ENCODE measurements around the gene STXBP5. TPM values are rescaled to one million over a fixed set of nuclear protein-coding genes. Genes with fewer than 3 reads are reported as not detected.
"Not testable (repeated sequence)": the region's sequence is repeated elsewhere in the genome, so short reads cannot be mapped to it uniquely, and the experiment has no call there.

STXBP5 gene
- total and polyA plus RNA-seq, 2 donors (not counting 1 experiment from before 2014, with no cell fraction given), result 4.6 to 24.1 TPM

- DNase-seq (no peak), ATAC-seq (ENCODE audit: low read depth) (no peak)
- intact Hi-C loops (cut with micrococcal nuclease), result no loop called here
- Histone ChIP-seq H3K4me1 (ENCODE audit: control insufficient read depth in 2 of 2, insufficient read depth in 2 of 2, low read length in 2 of 2) (no peaks in the 10 kb centered on the region), H3K4me3 (ENCODE audit: control extremely low read depth in 1 of 5, extremely low read depth in 1 of 5, insufficient read depth in 1 of 5, low read depth in 2 of 5, low read length in 4 of 5) (no peak overlapping the region), H3K4me2 (replicated peaks; ENCODE audit: low read depth, low read length, poor library complexity, severe bottlenecking) (no peak overlapping the region), H3K36me3 (replicated peaks in 1 of 2; ENCODE audit: control extremely low read depth in 1 of 2, control insufficient read depth in 1 of 2, extremely low read depth in 1 of 2, insufficient read depth in 2 of 2, low read length in 1 of 2) (peaks cover 2 to 4% of the 10 kb centered on the region in 2 experiments), H3K79me2 (ENCODE audit: control insufficient read depth, insufficient read depth, low read length) (no peaks in the 10 kb centered on the region), H2AFZ (ENCODE audit: insufficient read depth, low read depth, low read length, poor library complexity, severe bottlenecking) (no peak overlapping the region), H3K9me3 (ENCODE audit: control extremely low read depth in 1 of 3, control insufficient read depth in 2 of 3, insufficient read depth in 1 of 3, low read length in 2 of 3) (peaks cover 0 to 10% (median 2%) of the 10 kb centered on the region in 3 donors), H3K27me3 (replicated peaks in 1 of 4; ENCODE audit: control extremely low read depth in 1 of 4, control insufficient read depth in 3 of 4, insufficient read depth in 4 of 4, low read length in 3 of 4) (no peaks in the 10 kb centered on the region), H3K9ac (ENCODE audit: low read length) (no peak overlapping the region), H3K27ac (ENCODE audit: low read length in 2 of 2) (no peak overlapping the region), H4K20me1 (ENCODE audit: control insufficient read depth, insufficient read depth, low read length, poor library complexity, severe bottlenecking) (no peaks in the 10 kb centered on the region)
- H3K4me1 Mint-ChIP-seq, result no peaks in the 10 kb centered on the region
- no peaks in the 10 kb centered on the region for H3K27me3 Mint-ChIP-seq
- no peak overlapping the region for H3K4me3 Mint-ChIP-seq
- H3K27ac Mint-ChIP-seq, result no peak overlapping the region
- TF ChIP-seq CTCF (IDR thresholded peaks at IDR 0.05) (no peak), EZH2 (IDR thresholded peaks at IDR 0.05; ENCODE audit: borderline replicate concordance, insufficient read depth, low read depth, low read length, poor library complexity, severe bottlenecking) (no peak)
- ChIA-PET POLR2A (no interaction called here), CTCF (no interaction called here)
- no peaks in the 10 kb centered on the region for H3K9me3 Mint-ChIP-seq (ENCODE audit: insufficient read depth)
- WGBS (ENCODE audit: insufficient coverage), result 96% methylated on average over 16 of the region's 16 CpGs
Measured at GRCh38 chr6:147251072-147251471, 46.9 kb downstream of the STXBP5 start.

GRCh38 chr6:147254929-147255473 is 50.8 kb downstream of the STXBP5 start:
- DNase-seq; H2AFZ ChIP-seq (ENCODE audit: insufficient read depth, low read depth, low read length, poor library complexity, severe bottlenecking); H3K4me1 ChIP-seq (ENCODE audit: control insufficient read depth in 2 of 2, insufficient read depth in 2 of 2, low read length in 2 of 2); H3K27ac Mint-ChIP-seq; H4K20me1 ChIP-seq (ENCODE audit: control insufficient read depth, insufficient read depth, low read length, poor library complexity, severe bottlenecking); H3K27ac ChIP-seq (ENCODE audit: low read length in 2 of 2); H3K4me3 ChIP-seq (ENCODE audit: control extremely low read depth in 1 of 5, extremely low read depth in 1 of 5, insufficient read depth in 1 of 5, low read depth in 2 of 5, low read length in 4 of 5); ATAC-seq (ENCODE audit: low read depth); H3K27me3 Mint-ChIP-seq; H3K79me2 ChIP-seq (ENCODE audit: control insufficient read depth, insufficient read depth, low read length); H3K27me3 ChIP-seq (replicated peaks in 1 of 4; ENCODE audit: control extremely low read depth in 1 of 4, control insufficient read depth in 3 of 4, insufficient read depth in 4 of 4, low read length in 3 of 4); H3K9me3 Mint-ChIP-seq (ENCODE audit: insufficient read depth); H3K36me3 ChIP-seq (replicated peaks in 1 of 2; ENCODE audit: control extremely low read depth in 1 of 2, control insufficient read depth in 1 of 2, extremely low read depth in 1 of 2, insufficient read depth in 2 of 2, low read length in 1 of 2); H3K9ac ChIP-seq (ENCODE audit: low read length); H3K4me1 Mint-ChIP-seq; intact Hi-C loops (cut with micrococcal nuclease); H3K4me3 Mint-ChIP-seq; CTCF ChIA-PET; H3K4me2 ChIP-seq (replicated peaks; ENCODE audit: low read depth, low read length, poor library complexity, severe bottlenecking); POLR2A ChIA-PET: not testable (repeated sequence)
- 100% methylated on average over 2 of the region's 6 CpGs for WGBS (ENCODE audit: insufficient coverage)
- H3K9me3 ChIP-seq (ENCODE audit: control extremely low read depth in 1 of 3, control insufficient read depth in 2 of 3, insufficient read depth in 1 of 3, low read length in 2 of 3), result peaks cover 0 to 10% (median 2%) of the 10 kb centered on the region in 3 donors
